SK-N-SH treated with all-trans-retinoic acid at 6 μM for 48 hours (cell line): ENCODE results near the gene F8.

Experiments
- ATAC-seq: fragments of 200-7000 bp; cut with Tn5 transposase; 3 replicates; pipeline ENCODE4 v1.9.1; 2020; ENCODE audit warnings: mild to moderate bottlenecking, moderate library complexity
- BACH2 ChIP-seq: fragments of 250-450 bp; sonication (Bioruptor Pico); IDR thresholded peaks from 2 replicates; pipeline ENCODE4 v1.9.0; 2021; ENCODE audit warnings: mild to moderate bottlenecking, borderline replicate concordance
- CREB5 ChIP-seq: fragments of 250-450 bp; sonication (Bioruptor Pico); IDR thresholded peaks from 2 replicates; pipeline ENCODE4 v1.5.1; 2020; ENCODE audit warnings: low read depth, mild to moderate bottlenecking, moderate library complexity
- CSDC2 ChIP-seq: fragments of 250-450 bp; sonication (Bioruptor Pico); IDR thresholded peaks from 2 replicates; pipeline ENCODE4 v1.5.0; 2020; ENCODE audit warnings: mild to moderate bottlenecking, moderate library complexity
- ESRRG ChIP-seq: fragments of 250-450 bp; sonication (Bioruptor Pico); IDR thresholded peaks from 2 replicates; pipeline ENCODE4 v1.6.1; 2021; ENCODE audit warnings: mild to moderate bottlenecking
- GLIS3 ChIP-seq: fragments of 250-450 bp; sonication (Bioruptor Pico); IDR thresholded peaks from 2 replicates; pipeline ENCODE4 v1.5.0; 2020; ENCODE audit warnings: mild to moderate bottlenecking, moderate library complexity
- ISL1 ChIP-seq: fragments of 250-450 bp; sonication (Bioruptor Pico); IDR thresholded peaks from 2 replicates; pipeline ENCODE4 v2.1.2; 2022; ENCODE audit warnings: mild to moderate bottlenecking, moderate library complexity
- PATZ1 ChIP-seq: fragments of 250-450 bp; sonication (Bioruptor Pico); IDR thresholded peaks from 2 replicates; pipeline ENCODE4 v1.8.0; 2020; ENCODE audit warnings: mild to moderate bottlenecking, moderate library complexity, borderline replicate concordance
- RARB ChIP-seq: fragments of 250-450 bp; sonication (Bioruptor Pico); IDR thresholded peaks from 2 replicates; pipeline ENCODE4 v1.8.0; 2021; ENCODE audit warnings: mild to moderate bottlenecking, moderate library complexity
- SNAI2 ChIP-seq: fragments of 250-450 bp; sonication (Bioruptor Pico); IDR thresholded peaks from 2 replicates; pipeline ENCODE4 v1.5.0; 2020; ENCODE audit warnings: mild to moderate bottlenecking, moderate library complexity
- TCF4 ChIP-seq: fragments of 250-450 bp; sonication (Bioruptor Pico); IDR thresholded peaks from 2 replicates; pipeline ENCODE4 v1.8.0; 2021; ENCODE audit warnings: mild to moderate bottlenecking, moderate library complexity, borderline replicate concordance
- ZC3H10 ChIP-seq: fragments of 250-450 bp; sonication (Bioruptor Pico); IDR thresholded peaks from 2 replicates; pipeline ENCODE4 v1.5.1; 2021; ENCODE audit warnings: mild to moderate bottlenecking, moderate library complexity
- ZFP3 ChIP-seq: fragments of 250-450 bp; sonication (Bioruptor Pico); IDR thresholded peaks from 2 replicates; pipeline ENCODE4 v1.5.0; 2020; ENCODE audit warnings: mild to moderate bottlenecking, moderate library complexity
- ZFP30 ChIP-seq: fragments of 450-650 bp; formaldehyde crosslinking; IDR thresholded peaks from 2 replicates; pipeline ENCODE4 v1.5.0; 2022; ENCODE audit warnings: mild to moderate bottlenecking, moderate library complexity
- ZNF70 ChIP-seq: fragments of 450-650 bp; formaldehyde crosslinking; IDR thresholded peaks from 2 replicates; pipeline ENCODE4 v1.5.0; 2020; ENCODE audit warnings: mild to moderate bottlenecking, moderate library complexity
- ZNF8 ChIP-seq: fragments of 450-650 bp; formaldehyde crosslinking; IDR thresholded peaks from 2 replicates; pipeline ENCODE4 v1.5.0; 2020; ENCODE audit warnings: mild to moderate bottlenecking, moderate library complexity
- TF ChIP-seq, protein P1 (sequence below): fragments of 250-450 bp; sonication (Bioruptor Pico); IDR thresholded peaks from 2 replicates; pipeline ENCODE4 v1.5.1; 2021; ENCODE audit warnings: mild to moderate bottlenecking, moderate library complexity
- TF ChIP-seq, protein P2 (sequence below): fragments of 250-450 bp; sonication (Bioruptor Pico); IDR thresholded peaks from 2 replicates; pipeline ENCODE4 v1.8.0; 2021; ENCODE audit warnings: low read depth, mild to moderate bottlenecking, moderate library complexity, borderline replicate concordance
- TF ChIP-seq, protein P3 (sequence below): fragments of 250-450 bp; sonication (Bioruptor Pico); IDR thresholded peaks from 2 replicates; pipeline ENCODE4 v1.5.0; 2020; ENCODE audit warnings: mild to moderate bottlenecking, moderate library complexity

Gene F8

GRCh38 chrX:155048977-155049619 is 26.6 kb upstream of the F8 start:
- ATAC-seq = peak; percentile 93
- TF ChIP-seq ZFP30 (CRISPR knock-in tag) (no peak), TCF4 (CRISPR knock-in tag) (no peak)

DNA sequence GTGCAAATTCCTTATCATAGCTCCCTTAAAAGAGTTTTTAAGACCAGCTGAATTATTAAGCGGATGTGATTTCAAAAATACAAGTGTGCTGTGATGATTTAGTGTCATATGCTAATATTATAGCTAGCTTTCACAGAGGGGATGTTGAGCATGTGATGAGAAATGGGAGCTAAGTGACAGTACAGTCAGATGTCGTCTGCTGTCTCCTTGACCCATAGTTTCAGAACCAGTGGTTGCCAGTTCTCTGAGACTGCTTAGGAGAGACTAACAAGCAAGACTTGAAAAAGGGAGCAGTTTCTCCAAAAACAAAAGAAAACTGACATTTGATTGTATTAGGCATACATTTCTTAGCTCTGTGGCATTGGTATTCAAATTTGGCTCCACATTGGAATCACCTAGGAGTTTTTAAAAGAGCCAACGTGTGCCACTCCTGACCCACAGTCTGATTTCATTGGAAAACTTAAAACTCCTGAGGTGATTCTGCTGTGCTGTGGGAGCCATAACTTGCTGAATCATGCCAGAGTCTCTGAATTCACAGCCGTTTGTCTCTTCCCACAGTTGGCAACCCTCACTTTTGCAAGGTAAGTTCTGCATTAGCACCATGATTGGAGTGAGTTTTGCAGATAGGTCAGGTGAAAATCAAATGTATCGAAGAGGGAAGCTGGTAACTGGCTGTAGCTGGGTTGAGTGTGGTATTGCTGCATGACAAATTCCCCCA is 24.4 kb upstream of the F8 start:
- no peak for ATAC-seq
- TF ChIP-seq ZNF70 (CRISPR knock-in tag) (no peak), ZNF8 (no peak), CREB5 (CRISPR knock-in tag) (no peak), RARB (no peak), ESRRG (CRISPR knock-in tag) (no peak), ZFP3 (CRISPR knock-in tag) (no peak), GLIS3 (CRISPR knock-in tag) (no peak), CSDC2 (CRISPR knock-in tag) (no peak), BACH2 (CRISPR knock-in tag) (no peak), SNAI2 (CRISPR knock-in tag) (no peak), ZC3H10 (no peak), ISL1 (CRISPR knock-in tag) (no peak)
- TF ChIP-seq, protein P1, sequence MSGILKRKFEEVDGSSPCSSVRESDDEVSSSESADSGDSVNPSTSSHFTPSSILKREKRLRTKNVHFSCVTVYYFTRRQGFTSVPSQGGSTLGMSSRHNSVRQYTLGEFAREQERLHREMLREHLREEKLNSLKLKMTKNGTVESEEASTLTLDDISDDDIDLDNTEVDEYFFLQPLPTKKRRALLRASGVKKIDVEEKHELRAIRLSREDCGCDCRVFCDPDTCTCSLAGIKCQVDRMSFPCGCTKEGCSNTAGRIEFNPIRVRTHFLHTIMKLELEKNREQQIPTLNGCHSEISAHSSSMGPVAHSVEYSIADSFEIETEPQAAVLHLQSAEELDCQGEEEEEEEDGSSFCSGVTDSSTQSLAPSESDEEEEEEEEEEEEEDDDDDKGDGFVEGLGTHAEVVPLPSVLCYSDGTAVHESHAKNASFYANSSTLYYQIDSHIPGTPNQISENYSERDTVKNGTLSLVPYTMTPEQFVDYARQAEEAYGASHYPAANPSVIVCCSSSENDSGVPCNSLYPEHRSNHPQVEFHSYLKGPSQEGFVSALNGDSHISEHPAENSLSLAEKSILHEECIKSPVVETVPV (CRISPR knock-in tag) = no peak
- TF ChIP-seq, protein P2, sequence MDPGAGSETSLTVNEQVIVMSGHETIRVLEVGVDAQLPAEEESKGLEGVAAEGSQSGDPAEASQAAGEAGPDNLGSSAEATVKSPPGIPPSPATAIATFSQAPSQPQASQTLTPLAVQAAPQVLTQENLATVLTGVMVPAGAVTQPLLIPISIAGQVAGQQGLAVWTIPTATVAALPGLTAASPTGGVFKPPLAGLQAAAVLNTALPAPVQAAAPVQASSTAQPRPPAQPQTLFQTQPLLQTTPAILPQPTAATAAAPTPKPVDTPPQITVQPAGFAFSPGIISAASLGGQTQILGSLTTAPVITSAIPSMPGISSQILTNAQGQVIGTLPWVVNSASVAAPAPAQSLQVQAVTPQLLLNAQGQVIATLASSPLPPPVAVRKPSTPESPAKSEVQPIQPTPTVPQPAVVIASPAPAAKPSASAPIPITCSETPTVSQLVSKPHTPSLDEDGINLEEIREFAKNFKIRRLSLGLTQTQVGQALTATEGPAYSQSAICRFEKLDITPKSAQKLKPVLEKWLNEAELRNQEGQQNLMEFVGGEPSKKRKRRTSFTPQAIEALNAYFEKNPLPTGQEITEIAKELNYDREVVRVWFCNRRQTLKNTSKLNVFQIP = no peak
- TF ChIP-seq, protein P3, sequence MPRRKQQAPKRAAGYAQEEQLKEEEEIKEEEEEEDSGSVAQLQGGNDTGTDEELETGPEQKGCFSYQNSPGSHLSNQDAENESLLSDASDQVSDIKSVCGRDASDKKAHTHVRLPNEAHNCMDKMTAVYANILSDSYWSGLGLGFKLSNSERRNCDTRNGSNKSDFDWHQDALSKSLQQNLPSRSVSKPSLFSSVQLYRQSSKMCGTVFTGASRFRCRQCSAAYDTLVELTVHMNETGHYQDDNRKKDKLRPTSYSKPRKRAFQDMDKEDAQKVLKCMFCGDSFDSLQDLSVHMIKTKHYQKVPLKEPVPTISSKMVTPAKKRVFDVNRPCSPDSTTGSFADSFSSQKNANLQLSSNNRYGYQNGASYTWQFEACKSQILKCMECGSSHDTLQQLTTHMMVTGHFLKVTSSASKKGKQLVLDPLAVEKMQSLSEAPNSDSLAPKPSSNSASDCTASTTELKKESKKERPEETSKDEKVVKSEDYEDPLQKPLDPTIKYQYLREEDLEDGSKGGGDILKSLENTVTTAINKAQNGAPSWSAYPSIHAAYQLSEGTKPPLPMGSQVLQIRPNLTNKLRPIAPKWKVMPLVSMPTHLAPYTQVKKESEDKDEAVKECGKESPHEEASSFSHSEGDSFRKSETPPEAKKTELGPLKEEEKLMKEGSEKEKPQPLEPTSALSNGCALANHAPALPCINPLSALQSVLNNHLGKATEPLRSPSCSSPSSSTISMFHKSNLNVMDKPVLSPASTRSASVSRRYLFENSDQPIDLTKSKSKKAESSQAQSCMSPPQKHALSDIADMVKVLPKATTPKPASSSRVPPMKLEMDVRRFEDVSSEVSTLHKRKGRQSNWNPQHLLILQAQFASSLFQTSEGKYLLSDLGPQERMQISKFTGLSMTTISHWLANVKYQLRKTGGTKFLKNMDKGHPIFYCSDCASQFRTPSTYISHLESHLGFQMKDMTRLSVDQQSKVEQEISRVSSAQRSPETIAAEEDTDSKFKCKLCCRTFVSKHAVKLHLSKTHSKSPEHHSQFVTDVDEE (CRISPR knock-in tag) = no peak

DNA sequence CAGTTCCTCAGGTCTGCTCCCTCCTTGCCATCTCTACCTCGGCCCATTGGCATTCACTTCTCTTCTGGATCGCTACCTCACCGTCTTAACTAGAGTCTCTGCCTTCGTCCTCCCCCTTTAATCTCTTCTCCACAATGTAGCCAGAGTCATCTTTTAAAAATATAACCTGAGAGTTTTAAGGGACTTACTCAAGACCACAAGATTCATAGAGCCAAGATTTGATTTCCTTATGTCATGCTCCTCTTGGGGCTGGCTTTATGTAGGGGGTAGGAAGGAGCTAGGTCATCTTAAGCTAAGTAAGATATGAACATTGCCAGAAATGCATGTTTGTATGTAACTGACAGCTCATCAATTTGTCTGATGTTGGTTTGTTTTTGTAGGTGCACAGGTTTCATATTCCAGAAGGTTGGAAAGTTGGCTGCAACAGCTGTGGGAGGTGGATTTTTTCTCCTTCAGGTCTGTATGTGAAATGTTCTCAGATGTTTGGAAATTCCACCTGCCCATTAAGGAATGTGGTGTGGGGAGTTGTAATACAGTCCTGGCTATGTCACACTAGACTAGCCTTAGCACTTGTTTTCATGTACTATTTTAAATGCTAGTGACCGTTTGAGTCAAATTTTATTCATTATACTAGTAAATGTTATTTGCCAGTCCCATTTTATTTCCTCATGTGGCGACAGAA is 23.7 kb upstream of the F8 start:
- ATAC-seq = no peak
- TF ChIP-seq CREB5 (CRISPR knock-in tag) (no peak), PATZ1 (CRISPR knock-in tag) (no peak), ZNF70 (CRISPR knock-in tag) (no peak), ZC3H10 (no peak)
- TF ChIP-seq, protein P3 (CRISPR knock-in tag) = no peak
